Measurements from ENCODE around the gene CDKN2A. TPM values are rescaled to one million over a fixed set of nuclear protein-coding genes. Genes with fewer than 3 reads are reported as not detected.

The CDKN2A gene
- polyA plus RNA-seq, 1 donor from 2014 or later = not detected

DNA sequence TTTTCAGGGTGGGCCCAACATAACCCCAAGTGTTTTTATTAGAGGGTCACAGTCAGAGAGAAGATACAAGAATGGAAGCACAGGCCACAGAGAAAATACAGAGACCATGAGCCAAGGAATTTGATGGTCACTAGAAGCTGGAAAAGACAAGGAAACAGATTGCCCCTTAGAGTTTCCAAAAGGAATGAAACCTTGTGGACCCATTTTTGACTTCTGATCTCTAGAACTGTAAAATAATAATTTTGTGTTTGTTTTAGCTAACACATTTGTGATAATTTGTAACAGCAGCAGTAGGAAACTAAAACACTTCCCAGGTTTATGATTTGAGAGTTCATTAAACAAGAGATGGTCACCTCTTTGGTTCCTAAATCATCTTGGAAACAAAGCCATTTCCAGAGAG lies 21.8 kb downstream of the CDKN2A start:
- Histone ChIP-seq H3K36me3 (ENCODE audit: insufficient read depth, low read length) (no peaks in the 10 kb centered on the region), H3K9me2 (ENCODE audit: insufficient read depth, low read length) (no peaks in the 10 kb centered on the region), H4K20me1 (ENCODE audit: insufficient read depth) (no peaks in the 10 kb centered on the region), H3K4me3 (ENCODE audit: low read length) (no peak overlapping the region), H3F3A (ENCODE audit: insufficient read depth, low read length, poor library complexity, severe bottlenecking) (no peaks in the 10 kb centered on the region), H3K79me2 (replicated peaks; ENCODE audit: insufficient read depth, low read length) (no peaks in the 10 kb centered on the region), H3K27me3 (ENCODE audit: insufficient read depth, low read depth, low read length) (peaks cover 100% of the 10 kb centered on the region), H3K9me3 (ENCODE audit: low read length) (peaks cover 7% of the 10 kb centered on the region), H3K4me2 (ENCODE audit: low read length) (no peak overlapping the region), H2AFZ (ENCODE audit: low read depth, low read length) (no peak overlapping the region), H3K9ac (ENCODE audit: low read length) (no peak overlapping the region), H3K27ac (ENCODE audit: low read length) (no peak overlapping the region)
- TF ChIP-seq EP300 (conservative IDR thresholded peaks at IDR 0.05; ENCODE audit: poor library complexity, severe bottlenecking) (no peak), POLR2AphosphoS5 (IDR thresholded peaks at IDR 0.05) (no peak), RAD21 (conservative IDR thresholded peaks at IDR 0.05) (no peak), EZH2 (IDR thresholded peaks at IDR 0.05; ENCODE audit: borderline replicate concordance, insufficient read depth, low read length, poor library complexity, severe bottlenecking) (no peak), MXI1 (conservative IDR thresholded peaks at IDR 0.05; ENCODE audit: poor library complexity, severe bottlenecking) (no peak), SMC3 (conservative IDR thresholded peaks at IDR 0.05; ENCODE audit: poor library complexity) (no peak), TAF1 (IDR thresholded peaks at IDR 0.05; ENCODE audit: low read depth) (no peak)
- TF ChIP-seq, protein P1, sequence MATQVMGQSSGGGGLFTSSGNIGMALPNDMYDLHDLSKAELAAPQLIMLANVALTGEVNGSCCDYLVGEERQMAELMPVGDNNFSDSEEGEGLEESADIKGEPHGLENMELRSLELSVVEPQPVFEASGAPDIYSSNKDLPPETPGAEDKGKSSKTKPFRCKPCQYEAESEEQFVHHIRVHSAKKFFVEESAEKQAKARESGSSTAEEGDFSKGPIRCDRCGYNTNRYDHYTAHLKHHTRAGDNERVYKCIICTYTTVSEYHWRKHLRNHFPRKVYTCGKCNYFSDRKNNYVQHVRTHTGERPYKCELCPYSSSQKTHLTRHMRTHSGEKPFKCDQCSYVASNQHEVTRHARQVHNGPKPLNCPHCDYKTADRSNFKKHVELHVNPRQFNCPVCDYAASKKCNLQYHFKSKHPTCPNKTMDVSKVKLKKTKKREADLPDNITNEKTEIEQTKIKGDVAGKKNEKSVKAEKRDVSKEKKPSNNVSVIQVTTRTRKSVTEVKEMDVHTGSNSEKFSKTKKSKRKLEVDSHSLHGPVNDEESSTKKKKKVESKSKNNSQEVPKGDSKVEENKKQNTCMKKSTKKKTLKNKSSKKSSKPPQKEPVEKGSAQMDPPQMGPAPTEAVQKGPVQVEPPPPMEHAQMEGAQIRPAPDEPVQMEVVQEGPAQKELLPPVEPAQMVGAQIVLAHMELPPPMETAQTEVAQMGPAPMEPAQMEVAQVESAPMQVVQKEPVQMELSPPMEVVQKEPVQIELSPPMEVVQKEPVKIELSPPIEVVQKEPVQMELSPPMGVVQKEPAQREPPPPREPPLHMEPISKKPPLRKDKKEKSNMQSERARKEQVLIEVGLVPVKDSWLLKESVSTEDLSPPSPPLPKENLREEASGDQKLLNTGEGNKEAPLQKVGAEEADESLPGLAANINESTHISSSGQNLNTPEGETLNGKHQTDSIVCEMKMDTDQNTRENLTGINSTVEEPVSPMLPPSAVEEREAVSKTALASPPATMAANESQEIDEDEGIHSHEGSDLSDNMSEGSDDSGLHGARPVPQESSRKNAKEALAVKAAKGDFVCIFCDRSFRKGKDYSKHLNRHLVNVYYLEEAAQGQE (IDR thresholded peaks at IDR 0.05; ENCODE audit: borderline replicate concordance) = no peak
- TF ChIP-seq, protein P2, sequence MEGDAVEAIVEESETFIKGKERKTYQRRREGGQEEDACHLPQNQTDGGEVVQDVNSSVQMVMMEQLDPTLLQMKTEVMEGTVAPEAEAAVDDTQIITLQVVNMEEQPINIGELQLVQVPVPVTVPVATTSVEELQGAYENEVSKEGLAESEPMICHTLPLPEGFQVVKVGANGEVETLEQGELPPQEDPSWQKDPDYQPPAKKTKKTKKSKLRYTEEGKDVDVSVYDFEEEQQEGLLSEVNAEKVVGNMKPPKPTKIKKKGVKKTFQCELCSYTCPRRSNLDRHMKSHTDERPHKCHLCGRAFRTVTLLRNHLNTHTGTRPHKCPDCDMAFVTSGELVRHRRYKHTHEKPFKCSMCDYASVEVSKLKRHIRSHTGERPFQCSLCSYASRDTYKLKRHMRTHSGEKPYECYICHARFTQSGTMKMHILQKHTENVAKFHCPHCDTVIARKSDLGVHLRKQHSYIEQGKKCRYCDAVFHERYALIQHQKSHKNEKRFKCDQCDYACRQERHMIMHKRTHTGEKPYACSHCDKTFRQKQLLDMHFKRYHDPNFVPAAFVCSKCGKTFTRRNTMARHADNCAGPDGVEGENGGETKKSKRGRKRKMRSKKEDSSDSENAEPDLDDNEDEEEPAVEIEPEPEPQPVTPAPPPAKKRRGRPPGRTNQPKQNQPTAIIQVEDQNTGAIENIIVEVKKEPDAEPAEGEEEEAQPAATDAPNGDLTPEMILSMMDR (IDR thresholded peaks at IDR 0.05; ENCODE audit: poor library complexity, severe bottlenecking) = no peak

DNA sequence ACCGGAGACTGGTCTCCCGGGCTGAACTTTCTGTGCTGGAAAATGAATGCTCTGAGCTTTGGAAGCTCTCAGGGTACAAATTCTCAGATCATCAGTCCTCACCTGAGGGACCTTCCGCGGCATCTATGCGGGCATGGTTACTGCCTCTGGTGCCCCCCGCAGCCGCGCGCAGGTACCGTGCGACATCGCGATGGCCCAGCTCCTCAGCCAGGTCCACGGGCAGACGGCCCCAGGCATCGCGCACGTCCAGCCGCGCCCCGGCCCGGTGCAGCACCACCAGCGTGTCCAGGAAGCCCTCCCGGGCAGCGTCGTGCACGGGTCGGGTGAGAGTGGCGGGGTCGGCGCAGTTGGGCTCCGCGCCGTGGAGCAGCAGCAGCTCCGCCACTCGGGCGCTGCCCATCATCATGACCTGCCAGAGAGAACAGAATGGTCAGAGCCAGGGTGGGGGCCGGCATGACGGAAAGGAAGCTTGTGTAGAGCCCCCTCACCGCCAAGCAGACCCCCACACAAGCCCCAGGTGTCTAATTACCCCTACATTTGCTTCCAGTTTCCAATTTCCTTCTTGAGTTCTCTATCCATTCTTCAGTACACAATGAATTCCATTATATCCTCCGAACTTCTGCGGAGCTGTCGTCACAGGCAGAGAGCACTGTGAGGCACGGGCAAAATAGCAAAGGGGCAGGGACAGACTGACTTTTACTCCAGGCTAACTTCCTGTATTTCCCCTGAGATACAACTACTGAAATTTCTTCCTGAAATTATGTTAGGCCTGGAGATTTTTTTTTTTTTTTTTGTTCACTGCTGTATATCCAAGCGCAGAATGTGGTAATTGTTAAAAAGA lies 23.2 kb downstream of the CDKN2A start:
- no peak for TF ChIP-seq MXI1 (conservative IDR thresholded peaks at IDR 0.05; ENCODE audit: poor library complexity, severe bottlenecking)
- TF ChIP-seq, protein P2 (IDR thresholded peaks at IDR 0.05; ENCODE audit: poor library complexity, severe bottlenecking) = no peak
- peak; percentile 80 for TF ChIP-seq EZH2 (IDR thresholded peaks at IDR 0.05; ENCODE audit: borderline replicate concordance, insufficient read depth, low read length, poor library complexity, severe bottlenecking)
- H3K79me2 ChIP-seq (replicated peaks; ENCODE audit: insufficient read depth, low read length) = no peaks in the 10 kb centered on the region
- no peak overlapping the region for H2AFZ ChIP-seq (ENCODE audit: low read depth, low read length)
- no peak overlapping the region for H3K4me2 ChIP-seq (ENCODE audit: low read length)
- H3K36me3 ChIP-seq (ENCODE audit: insufficient read depth, low read length) = no peaks in the 10 kb centered on the region
- peaks cover 7% of the 10 kb centered on the region for H3K9me3 ChIP-seq (ENCODE audit: low read length)
- H3K9me2 ChIP-seq (ENCODE audit: insufficient read depth, low read length) = no peaks in the 10 kb centered on the region
- no peaks in the 10 kb centered on the region for H3F3A ChIP-seq (ENCODE audit: insufficient read depth, low read length, poor library complexity, severe bottlenecking)
- H3K27me3 ChIP-seq (ENCODE audit: insufficient read depth, low read depth, low read length) = peaks cover 100% of the 10 kb centered on the region
- H4K20me1 ChIP-seq (ENCODE audit: insufficient read depth) = no peaks in the 10 kb centered on the region
- H3K27ac ChIP-seq (ENCODE audit: low read length) = no peak overlapping the region
- no peak overlapping the region for H3K4me3 ChIP-seq (ENCODE audit: low read length)
- H3K9ac ChIP-seq (ENCODE audit: low read length) = no peak overlapping the region

All from neural cell (in vitro differentiated cells).